GM23338 (cell line): Measurements from ENCODE around the gene CHCHD10. TPM values are rescaled to one million over a fixed set of nuclear protein-coding genes. Genes with fewer than 3 reads are reported as not detected.

ENCODE experiments used
- ATAC-seq: fragments of 200-7000 bp; cut with Tn5 transposase; 3 replicates; pipeline ENCODE4 v1.9.1; 2020
- DNase-seq: peaks from one replicate; pipeline ENCODE4 v3.0.0-alpha.2; 2015; ENCODE audit warnings: low spot score
- H2AFZ ChIP-seq: fragments of 200-600 bp; sonication (generic); 2 replicates; pipeline ENCODE4 v1.8.0; 2016; ENCODE audit warnings: antibody characterized with exemption, mild to moderate bottlenecking, moderate library complexity
- H3F3A ChIP-seq: fragments of 200-600 bp; sonication (generic); replicated peaks from 2 replicates; pipeline ENCODE4 v1.8.0; 2017; ENCODE audit warnings: antibody characterized with exemption, mixed run types, low read depth
- H3K27ac ChIP-seq: fragments of 200-600 bp; sonication (generic); 2 replicates; pipeline ENCODE4 v1.6.1; 2016; ENCODE audit warnings: low read depth
- H3K27me3 ChIP-seq: fragments of 200-600 bp; sonication (generic); 2 replicates; pipeline ENCODE4 v1.8.0; 2016; ENCODE audit warnings: mild to moderate bottlenecking, mixed run types, moderate library complexity; ENCODE audit not compliant: insufficient read depth
- H3K36me3 ChIP-seq: fragments of 200-600 bp; sonication (generic); 2 replicates; pipeline ENCODE4 v1.8.0; 2016; ENCODE audit warnings: mild to moderate bottlenecking; ENCODE audit not compliant: insufficient read depth
- H3K4me1 ChIP-seq: fragments of 200-600 bp; sonication (generic); 2 replicates; pipeline ENCODE4 v1.8.0; 2016; ENCODE audit warnings: mild to moderate bottlenecking, moderate library complexity; ENCODE audit not compliant: insufficient read depth
- H3K4me2 ChIP-seq: fragments of 200-600 bp; sonication (generic); 2 replicates; pipeline ENCODE4 v1.7.1; 2017; ENCODE audit warnings: mixed run types
- H3K4me3 ChIP-seq: fragments of 200-600 bp; sonication (generic); 2 replicates; pipeline ENCODE4 v1.6.1; 2016; ENCODE audit warnings: mixed run types
- H3K79me2 ChIP-seq: fragments of 200-600 bp; sonication (generic); replicated peaks from 2 replicates; pipeline ENCODE4 v1.8.0; 2017; ENCODE audit warnings: mild to moderate bottlenecking; ENCODE audit not compliant: insufficient read depth
- H3K9me2 ChIP-seq: fragments of 200-600 bp; sonication (generic); 2 replicates; pipeline ENCODE4 v1.8.0; 2017; ENCODE audit not compliant: insufficient read depth
- H4K20me1 ChIP-seq: fragments of 200-600 bp; sonication (generic); replicated peaks from 2 replicates; pipeline ENCODE4 v1.8.0; 2017; ENCODE audit warnings: mild to moderate bottlenecking; ENCODE audit not compliant: insufficient read depth
- H3K27ac Mint-ChIP-seq: 2 replicates; pipeline ENCODE4 v1.8.0; 2020; ENCODE audit warnings: inconsistent platforms, mild to moderate bottlenecking, moderate library complexity, mixed read lengths
- H3K27me3 Mint-ChIP-seq: 3 replicates; pipeline ENCODE4 v1.8.0; 2022; ENCODE audit warnings: low read depth, mild to moderate bottlenecking, moderate library complexity, mixed read lengths, inconsistent platforms; ENCODE audit not compliant: insufficient read depth, poor library complexity
- H3K36me3 Mint-ChIP-seq: 3 replicates; pipeline ENCODE4 v1.8.0; 2021; ENCODE audit warnings: low read depth, mild to moderate bottlenecking, inconsistent platforms, moderate library complexity, mixed read lengths
- H3K4me1 Mint-ChIP-seq: 3 replicates; pipeline ENCODE4 v1.8.0; 2020; ENCODE audit warnings: mild to moderate bottlenecking, inconsistent platforms, mixed read lengths
- H3K4me3 Mint-ChIP-seq: 3 replicates; pipeline ENCODE4 v1.8.0; 2021; ENCODE audit warnings: moderate library complexity, mild to moderate bottlenecking, inconsistent platforms, mixed read lengths
- H3K9me3 Mint-ChIP-seq: 3 replicates; pipeline ENCODE4 v1.8.0; 2020; ENCODE audit warnings: moderate library complexity, mild to moderate bottlenecking, inconsistent platforms, mixed read lengths
- CREB1 ChIP-seq: fragments of 250-450 bp; sonication (Bioruptor Pico); IDR thresholded peaks from 2 replicates; pipeline ENCODE4 v1.5.0; 2020; ENCODE audit warnings: low read depth, mild to moderate bottlenecking, moderate library complexity
- ZNF331 ChIP-seq: fragments of 250-450 bp; sonication (Bioruptor Pico); IDR thresholded peaks from 2 replicates; pipeline ENCODE4 v1.5.0; 2020; ENCODE audit warnings: low read depth, mild to moderate bottlenecking, moderate library complexity
- polyA plus RNA-seq: library from polyadenylated mRNA; unstranded; fragments of >200 nt; fragmentation: Nextera tagmentation; extraction: Ambion mirVana; gene quantifications from 2 replicates; pipeline ENCODE4 v1.2.1, GENCODE V29; 2016
- total RNA-seq: library from RNA; depleted of rRNA; stranded (reverse); fragments of >200 nt; shearing (Covaris generic); gene quantifications from 2 replicates; pipeline ENCODE4 v1.2.3, GENCODE V29; 2014
- TF ChIP-seq, protein P1 (sequence below), 2 experiments: fragments of 200-600 bp in 1 of 2; sonication (generic) in 1 of 2; conservative IDR thresholded peaks; 2 replicates each; pipeline versions ENCODE4 v1.5.1 to v1.6.1; 2016 to 2017; ENCODE audit warnings: antibody characterized with exemption in 2 of 2, low read depth in 2 of 2, mild to moderate bottlenecking in 2 of 2, moderate library complexity in 1 of 2
- TF ChIP-seq, protein P2 (sequence below): IDR thresholded peaks from one replicate; pipeline ENCODE4 v1.6.1; 2018; ENCODE audit warnings: antibody characterized with exemption; ENCODE audit not compliant: unreplicated experiment
- TF ChIP-seq, protein P3 (sequence below): fragments of 250-450 bp; sonication (Bioruptor Pico); IDR thresholded peaks from 2 replicates; pipeline ENCODE4 v1.5.0; 2020; ENCODE audit warnings: mild to moderate bottlenecking, moderate library complexity

Gene CHCHD10
- total and polyA plus RNA-seq, 2 experiments from 2014 or later: 11.4 to 101 TPM

DNA sequence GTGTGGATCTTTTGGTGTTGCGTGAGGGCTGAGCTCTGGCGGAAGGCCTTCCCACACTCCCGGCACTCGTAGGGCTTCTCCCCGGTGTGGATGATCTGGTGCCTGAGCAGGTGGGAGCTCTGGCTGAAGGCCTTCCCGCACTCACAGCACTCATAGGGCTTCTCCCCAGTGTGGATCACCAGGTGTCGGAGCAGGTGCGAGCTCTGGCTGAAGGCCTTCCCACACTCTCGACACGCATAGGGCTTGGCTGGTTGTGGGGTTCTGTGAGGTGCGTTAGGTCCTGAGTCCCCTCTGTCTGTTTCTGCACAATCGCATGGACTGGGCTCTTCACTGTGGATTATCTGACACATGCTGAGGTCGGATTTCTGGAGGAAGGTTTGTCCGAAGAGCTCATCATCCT lies 23.3 kb downstream of the CHCHD10 start:
- no peaks in the 10 kb centered on the region; the same call in 1 of the 2 replicates for H3K79me2 ChIP-seq
- peaks cover 2% of the 10 kb centered on the region for H3K4me1 Mint-ChIP-seq
- DNase-seq: no peak
- H3K36me3 ChIP-seq: no peaks in the 10 kb centered on the region
- no peaks in the 10 kb centered on the region for H3K27me3 ChIP-seq
- peaks cover 20% of the 10 kb centered on the region for H3K36me3 Mint-ChIP-seq
- no peaks in the 10 kb centered on the region for H4K20me1 ChIP-seq
- TF ChIP-seq, protein P1, sequence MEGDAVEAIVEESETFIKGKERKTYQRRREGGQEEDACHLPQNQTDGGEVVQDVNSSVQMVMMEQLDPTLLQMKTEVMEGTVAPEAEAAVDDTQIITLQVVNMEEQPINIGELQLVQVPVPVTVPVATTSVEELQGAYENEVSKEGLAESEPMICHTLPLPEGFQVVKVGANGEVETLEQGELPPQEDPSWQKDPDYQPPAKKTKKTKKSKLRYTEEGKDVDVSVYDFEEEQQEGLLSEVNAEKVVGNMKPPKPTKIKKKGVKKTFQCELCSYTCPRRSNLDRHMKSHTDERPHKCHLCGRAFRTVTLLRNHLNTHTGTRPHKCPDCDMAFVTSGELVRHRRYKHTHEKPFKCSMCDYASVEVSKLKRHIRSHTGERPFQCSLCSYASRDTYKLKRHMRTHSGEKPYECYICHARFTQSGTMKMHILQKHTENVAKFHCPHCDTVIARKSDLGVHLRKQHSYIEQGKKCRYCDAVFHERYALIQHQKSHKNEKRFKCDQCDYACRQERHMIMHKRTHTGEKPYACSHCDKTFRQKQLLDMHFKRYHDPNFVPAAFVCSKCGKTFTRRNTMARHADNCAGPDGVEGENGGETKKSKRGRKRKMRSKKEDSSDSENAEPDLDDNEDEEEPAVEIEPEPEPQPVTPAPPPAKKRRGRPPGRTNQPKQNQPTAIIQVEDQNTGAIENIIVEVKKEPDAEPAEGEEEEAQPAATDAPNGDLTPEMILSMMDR (conservative IDR thresholded peaks at IDR 0.05; ENCODE audit: low read depth in 2 of 2): no peak
- H3K4me2 ChIP-seq: no peak overlapping the region
- H3K9me2 ChIP-seq: no peaks in the 10 kb centered on the region
- no peak overlapping the region for H3K4me3 Mint-ChIP-seq
- peaks cover 1% of the 10 kb centered on the region for H3K4me1 ChIP-seq
- H3K27ac ChIP-seq: no peak overlapping the region
- H3K27me3 Mint-ChIP-seq: peaks cover 7% of the 10 kb centered on the region
- H3K4me3 ChIP-seq: no peak overlapping the region
- no peaks in the 10 kb centered on the region; the same call in 2 of the 3 replicates for H3K9me3 Mint-ChIP-seq
- ATAC-seq: no peak
- no peak overlapping the region for H2AFZ ChIP-seq
- H3F3A ChIP-seq: no peaks in the 10 kb centered on the region
- no peak overlapping the region for H3K27ac Mint-ChIP-seq

DNA sequence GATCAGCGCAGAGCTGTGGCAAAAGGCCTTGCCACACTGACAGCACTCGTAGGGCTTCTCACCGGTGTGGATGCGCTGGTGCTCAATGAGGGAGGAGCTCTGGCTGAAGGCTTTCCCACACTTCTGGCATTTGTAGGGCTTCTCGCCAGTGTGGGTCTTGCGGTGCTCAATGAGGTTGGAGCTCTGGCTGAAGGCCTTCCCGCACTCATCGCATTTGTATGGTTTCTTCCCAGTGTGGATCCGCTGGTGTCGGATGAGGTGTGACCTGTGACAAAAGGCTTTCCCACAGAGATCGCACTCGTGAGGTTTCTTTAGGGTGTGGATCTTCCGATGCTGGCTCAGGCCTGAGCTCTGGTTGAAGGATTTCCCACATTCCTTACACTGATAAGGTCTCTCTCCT lies 23.8 kb downstream of the CHCHD10 start:
- H3K9me3 Mint-ChIP-seq: no peaks in the 10 kb centered on the region; the same call in 2 of the 3 replicates
- no peak overlapping the region for H3K4me2 ChIP-seq
- no peaks in the 10 kb centered on the region; the same call in 1 of the 2 replicates for H3K79me2 ChIP-seq
- H3K27me3 ChIP-seq: no peaks in the 10 kb centered on the region
- peaks cover 20% of the 10 kb centered on the region for H3K36me3 Mint-ChIP-seq
- no peaks in the 10 kb centered on the region for H3K9me2 ChIP-seq
- H3K4me3 Mint-ChIP-seq: no peak overlapping the region
- no peak for DNase-seq
- no peak for ATAC-seq
- no peak overlapping the region for H3K4me3 ChIP-seq
- no peak overlapping the region for H2AFZ ChIP-seq
- H3K4me1 ChIP-seq: no peaks in the 10 kb centered on the region
- no peaks in the 10 kb centered on the region for H3K36me3 ChIP-seq
- H3K4me1 Mint-ChIP-seq: peaks cover 2% of the 10 kb centered on the region; the same call in 1 of the 3 replicates
- H3F3A ChIP-seq: no peaks in the 10 kb centered on the region
- H4K20me1 ChIP-seq: no peaks in the 10 kb centered on the region
- H3K27ac ChIP-seq: no peak overlapping the region
- H3K27me3 Mint-ChIP-seq: peaks cover 8% of the 10 kb centered on the region
- no peak overlapping the region for H3K27ac Mint-ChIP-seq
- TF ChIP-seq CREB1 (no peak), ZNF331 (CRISPR knock-in tag) (no peak)
- TF ChIP-seq, protein P2, sequence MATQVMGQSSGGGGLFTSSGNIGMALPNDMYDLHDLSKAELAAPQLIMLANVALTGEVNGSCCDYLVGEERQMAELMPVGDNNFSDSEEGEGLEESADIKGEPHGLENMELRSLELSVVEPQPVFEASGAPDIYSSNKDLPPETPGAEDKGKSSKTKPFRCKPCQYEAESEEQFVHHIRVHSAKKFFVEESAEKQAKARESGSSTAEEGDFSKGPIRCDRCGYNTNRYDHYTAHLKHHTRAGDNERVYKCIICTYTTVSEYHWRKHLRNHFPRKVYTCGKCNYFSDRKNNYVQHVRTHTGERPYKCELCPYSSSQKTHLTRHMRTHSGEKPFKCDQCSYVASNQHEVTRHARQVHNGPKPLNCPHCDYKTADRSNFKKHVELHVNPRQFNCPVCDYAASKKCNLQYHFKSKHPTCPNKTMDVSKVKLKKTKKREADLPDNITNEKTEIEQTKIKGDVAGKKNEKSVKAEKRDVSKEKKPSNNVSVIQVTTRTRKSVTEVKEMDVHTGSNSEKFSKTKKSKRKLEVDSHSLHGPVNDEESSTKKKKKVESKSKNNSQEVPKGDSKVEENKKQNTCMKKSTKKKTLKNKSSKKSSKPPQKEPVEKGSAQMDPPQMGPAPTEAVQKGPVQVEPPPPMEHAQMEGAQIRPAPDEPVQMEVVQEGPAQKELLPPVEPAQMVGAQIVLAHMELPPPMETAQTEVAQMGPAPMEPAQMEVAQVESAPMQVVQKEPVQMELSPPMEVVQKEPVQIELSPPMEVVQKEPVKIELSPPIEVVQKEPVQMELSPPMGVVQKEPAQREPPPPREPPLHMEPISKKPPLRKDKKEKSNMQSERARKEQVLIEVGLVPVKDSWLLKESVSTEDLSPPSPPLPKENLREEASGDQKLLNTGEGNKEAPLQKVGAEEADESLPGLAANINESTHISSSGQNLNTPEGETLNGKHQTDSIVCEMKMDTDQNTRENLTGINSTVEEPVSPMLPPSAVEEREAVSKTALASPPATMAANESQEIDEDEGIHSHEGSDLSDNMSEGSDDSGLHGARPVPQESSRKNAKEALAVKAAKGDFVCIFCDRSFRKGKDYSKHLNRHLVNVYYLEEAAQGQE: no peak
- TF ChIP-seq, protein P3, sequence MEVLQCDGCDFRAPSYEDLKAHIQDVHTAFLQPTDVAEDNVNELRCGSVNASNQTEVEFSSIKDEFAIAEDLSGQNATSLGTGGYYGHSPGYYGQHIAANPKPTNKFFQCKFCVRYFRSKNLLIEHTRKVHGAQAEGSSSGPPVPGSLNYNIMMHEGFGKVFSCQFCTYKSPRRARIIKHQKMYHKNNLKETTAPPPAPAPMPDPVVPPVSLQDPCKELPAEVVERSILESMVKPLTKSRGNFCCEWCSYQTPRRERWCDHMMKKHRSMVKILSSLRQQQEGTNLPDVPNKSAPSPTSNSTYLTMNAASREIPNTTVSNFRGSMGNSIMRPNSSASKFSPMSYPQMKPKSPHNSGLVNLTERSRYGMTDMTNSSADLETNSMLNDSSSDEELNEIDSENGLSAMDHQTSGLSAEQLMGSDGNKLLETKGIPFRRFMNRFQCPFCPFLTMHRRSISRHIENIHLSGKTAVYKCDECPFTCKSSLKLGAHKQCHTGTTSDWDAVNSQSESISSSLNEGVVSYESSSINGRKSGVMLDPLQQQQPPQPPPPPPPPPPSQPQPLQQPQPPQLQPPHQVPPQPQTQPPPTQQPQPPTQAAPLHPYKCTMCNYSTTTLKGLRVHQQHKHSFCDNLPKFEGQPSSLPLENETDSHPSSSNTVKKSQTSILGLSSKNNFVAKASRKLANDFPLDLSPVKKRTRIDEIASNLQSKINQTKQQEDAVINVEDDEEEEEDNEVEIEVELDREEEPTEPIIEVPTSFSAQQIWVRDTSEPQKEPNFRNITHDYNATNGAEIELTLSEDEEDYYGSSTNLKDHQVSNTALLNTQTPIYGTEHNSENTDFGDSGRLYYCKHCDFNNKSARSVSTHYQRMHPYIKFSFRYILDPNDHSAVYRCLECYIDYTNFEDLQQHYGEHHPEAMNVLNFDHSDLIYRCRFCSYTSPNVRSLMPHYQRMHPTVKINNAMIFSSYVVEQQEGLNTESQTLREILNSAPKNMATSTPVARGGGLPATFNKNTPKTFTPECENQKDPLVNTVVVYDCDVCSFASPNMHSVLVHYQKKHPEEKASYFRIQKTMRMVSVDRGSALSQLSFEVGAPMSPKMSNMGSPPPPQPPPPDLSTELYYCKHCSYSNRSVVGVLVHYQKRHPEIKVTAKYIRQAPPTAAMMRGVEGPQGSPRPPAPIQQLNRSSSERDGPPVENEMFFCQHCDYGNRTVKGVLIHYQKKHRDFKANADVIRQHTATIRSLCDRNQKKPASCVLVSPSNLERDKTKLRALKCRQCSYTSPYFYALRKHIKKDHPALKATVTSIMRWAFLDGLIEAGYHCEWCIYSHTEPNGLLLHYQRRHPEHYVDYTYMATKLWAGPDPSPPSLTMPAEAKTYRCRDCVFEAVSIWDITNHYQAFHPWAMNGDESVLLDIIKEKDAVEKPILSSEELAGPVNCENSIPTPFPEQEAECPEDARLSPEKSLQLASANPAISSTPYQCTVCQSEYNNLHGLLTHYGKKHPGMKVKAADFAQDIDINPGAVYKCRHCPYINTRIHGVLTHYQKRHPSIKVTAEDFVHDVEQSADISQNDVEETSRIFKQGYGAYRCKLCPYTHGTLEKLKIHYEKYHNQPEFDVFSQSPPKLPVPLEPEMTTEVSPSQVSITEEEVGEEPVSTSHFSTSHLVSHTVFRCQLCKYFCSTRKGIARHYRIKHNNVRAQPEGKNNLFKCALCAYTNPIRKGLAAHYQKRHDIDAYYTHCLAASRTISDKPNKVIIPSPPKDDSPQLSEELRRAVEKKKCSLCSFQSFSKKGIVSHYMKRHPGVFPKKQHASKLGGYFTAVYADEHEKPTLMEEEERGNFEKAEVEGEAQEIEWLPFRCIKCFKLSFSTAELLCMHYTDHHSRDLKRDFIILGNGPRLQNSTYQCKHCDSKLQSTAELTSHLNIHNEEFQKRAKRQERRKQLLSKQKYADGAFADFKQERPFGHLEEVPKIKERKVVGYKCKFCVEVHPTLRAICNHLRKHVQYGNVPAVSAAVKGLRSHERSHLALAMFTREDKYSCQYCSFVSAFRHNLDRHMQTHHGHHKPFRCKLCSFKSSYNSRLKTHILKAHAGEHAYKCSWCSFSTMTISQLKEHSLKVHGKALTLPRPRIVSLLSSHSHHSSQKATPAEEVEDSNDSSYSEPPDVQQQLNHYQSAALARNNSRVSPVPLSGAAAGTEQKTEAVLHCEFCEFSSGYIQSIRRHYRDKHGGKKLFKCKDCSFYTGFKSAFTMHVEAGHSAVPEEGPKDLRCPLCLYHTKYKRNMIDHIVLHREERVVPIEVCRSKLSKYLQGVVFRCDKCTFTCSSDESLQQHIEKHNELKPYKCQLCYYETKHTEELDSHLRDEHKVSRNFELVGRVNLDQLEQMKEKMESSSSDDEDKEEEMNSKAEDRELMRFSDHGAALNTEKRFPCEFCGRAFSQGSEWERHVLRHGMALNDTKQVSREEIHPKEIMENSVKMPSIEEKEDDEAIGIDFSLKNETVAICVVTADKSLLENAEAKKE (CRISPR knock-in tag): no peak
- TF ChIP-seq, protein P1 (conservative IDR thresholded peaks at IDR 0.05; ENCODE audit: low read depth in 2 of 2): no peak
